GM21825 (cell line): ENCODE measurements around the gene CATSPERD.
"Not testable (repeated sequence)": the region's sequence is repeated elsewhere in the genome, so short reads cannot be mapped to it uniquely, and the experiment has no call there.

Source experiments
- ATAC-seq: cut with Tn5 transposase; IDR thresholded peaks from one replicate; pipeline ENCODE4 v1.9.1; 2021; ENCODE audit warnings: mild to moderate bottlenecking, moderate library complexity; ENCODE audit not compliant: unreplicated experiment

The CATSPERD gene

DNA sequence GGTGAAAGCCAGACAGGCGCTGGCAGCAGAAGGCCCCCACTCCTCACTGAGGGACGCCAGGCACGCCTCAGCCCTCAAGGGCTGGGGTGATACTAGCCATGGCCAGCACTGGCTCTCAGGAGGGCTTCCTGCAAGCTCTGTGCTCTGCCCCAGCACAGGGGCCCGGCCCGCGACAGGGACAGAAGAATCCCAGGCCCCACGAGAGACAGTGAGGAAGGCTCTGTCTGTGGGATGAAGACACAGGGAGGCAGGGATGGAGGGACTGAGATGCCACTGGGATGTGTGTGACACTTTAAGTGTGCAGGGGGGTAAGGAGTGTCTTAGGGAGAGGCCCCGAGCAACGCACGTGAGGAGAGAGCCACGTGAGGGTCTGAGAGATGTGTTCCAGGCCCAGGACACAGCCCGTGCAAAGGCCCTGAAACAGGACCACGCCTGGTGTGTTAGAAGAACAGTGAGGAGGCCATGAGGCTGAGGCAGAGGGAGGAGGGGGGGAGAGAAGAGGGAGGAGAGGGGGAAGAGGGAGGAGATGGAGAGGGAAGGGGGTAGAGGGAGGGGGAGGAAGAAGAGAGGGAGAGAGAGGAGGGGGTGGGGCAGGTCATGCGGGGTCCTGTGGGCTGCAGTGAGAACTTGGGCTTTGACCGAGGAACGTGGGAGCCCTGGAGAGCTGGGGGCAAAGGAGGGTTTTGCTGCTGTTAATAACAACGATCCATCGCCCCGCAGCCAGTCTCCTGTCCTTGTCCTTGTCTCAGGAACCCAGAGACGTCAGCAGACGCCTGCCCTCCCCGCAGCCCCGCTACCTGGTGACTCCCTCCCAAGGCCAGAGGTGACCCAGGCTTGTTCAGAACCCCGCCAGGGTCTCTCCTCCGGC lies 23.2 kb upstream of the CATSPERD start:
- ATAC-seq, result no peak

DNA sequence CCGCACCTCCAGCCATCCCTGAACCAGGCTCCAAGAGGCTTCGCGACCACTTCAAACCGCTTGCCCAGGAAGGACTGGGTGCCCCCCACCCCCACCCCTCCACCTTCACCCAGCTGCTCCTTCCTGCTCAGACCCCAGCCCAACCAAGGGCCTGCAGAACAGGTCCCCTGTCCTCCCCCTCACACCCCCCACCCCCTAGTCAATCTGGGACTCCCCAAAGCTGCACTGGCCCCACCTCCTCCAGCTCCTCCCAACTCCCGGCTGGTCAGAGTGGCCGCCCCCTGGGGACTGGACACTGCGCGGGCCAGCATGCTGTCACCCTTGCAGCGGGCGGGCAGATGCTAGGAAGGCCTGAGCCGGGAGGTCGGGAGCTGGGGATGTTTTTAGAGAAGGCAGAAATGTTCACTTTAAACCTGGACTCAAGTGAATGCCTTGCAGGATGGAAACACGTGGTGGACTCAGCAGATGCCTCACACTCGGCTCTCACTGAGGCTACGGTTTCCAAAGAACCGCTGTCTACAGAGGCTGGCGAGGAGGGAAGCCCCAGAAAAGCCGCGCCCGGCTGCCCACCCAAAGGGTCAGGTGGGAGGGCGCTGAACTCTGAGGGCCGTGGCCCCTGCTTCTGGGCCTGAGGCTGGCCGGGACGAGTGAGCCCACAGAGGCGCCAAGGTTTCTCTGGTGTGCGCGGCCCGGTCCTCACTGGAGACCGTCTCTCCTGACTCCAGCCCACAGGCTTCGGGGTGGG lies 22.4 kb upstream of the CATSPERD start:
- no peak for ATAC-seq

DNA sequence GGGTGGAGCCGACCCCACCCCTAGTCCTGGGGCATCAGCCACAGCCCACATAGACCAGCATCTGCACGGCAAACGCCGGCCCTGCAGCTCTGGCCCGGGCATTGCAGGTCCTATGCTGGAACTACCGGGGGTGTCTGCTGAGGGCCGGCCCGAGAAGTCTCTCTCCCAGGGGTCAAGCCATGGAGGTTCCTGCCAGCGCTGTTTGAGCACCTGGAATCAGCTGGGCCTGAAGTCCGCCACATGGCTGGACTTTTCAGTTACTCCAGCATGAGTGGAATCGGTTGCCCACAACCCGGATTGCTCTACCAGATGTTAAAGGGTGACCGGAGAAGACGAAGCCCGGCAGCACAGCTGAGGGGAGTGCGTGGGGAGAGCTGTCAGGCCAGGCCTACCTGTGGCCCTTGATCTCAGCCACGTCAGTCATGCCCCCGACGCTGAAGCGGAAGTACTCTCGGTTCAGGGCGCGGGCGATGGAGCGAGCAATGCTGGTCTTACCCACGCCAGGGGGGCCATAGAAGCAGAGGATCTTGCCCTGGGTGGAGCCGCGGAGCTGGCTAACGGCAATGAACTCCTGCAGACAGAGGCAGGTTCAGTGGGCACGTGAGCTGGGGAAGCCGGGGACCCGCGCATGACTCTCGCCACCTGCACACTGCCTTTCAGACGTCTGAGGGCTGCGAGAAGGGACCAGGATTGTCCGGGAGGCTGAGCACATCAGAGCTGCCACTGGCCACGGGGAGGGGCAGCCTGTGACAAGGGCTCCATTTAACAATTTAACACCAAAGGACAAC lies 21.6 kb upstream of the CATSPERD start:
- ATAC-seq, result no peak

DNA sequence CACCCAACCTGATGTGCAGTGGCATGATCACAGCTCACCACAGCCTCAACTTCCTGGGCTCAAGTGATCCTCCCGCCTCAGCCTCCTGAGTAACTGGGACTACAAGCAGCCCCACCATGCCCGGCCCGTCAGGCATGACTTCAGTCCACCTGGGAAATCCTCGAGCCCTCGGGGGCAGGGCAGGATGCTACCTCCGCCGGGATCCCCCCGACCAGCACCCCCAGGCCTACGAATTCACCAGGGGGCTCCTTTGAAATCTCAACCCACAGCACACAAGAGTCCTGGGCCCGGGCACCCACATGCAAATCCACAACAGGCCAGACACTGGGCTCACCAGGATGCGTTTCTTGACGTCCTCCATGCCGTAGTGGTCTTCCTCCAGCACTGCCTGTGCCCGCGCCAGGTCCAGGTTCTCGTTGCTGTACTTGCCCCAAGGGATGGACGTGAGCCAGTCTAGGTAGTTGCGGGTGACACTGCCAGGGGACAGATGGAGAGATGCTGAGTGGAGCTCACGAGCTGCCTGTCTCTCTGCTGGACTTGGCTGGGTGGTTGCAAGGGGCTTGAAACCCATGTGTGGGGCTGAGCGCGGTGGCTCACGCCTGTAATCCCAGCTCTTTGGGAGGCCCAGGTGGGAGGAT lies 19.9 kb upstream of the CATSPERD start:
- no peak for ATAC-seq

DNA sequence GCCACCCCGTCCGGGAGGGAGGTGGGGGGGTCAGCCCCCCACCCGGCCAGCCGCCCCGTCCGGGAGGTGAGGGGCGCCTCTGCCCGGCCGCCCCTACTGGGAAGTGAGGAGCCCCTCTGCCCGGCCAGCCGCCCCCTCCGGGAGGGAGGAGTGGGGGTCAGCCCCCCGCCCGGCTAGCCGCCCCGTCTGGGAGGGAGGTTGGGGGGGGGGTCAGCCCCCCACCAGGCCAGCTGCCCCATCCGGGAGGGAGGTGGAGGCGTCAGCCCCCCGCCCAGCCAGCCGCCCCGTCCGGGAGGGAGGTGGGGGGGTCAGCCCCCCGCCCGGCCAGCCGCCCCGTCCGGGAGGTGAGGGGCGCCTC lies 18.4 kb upstream of the CATSPERD start:
- ATAC-seq, result not testable (repeated sequence)

DNA sequence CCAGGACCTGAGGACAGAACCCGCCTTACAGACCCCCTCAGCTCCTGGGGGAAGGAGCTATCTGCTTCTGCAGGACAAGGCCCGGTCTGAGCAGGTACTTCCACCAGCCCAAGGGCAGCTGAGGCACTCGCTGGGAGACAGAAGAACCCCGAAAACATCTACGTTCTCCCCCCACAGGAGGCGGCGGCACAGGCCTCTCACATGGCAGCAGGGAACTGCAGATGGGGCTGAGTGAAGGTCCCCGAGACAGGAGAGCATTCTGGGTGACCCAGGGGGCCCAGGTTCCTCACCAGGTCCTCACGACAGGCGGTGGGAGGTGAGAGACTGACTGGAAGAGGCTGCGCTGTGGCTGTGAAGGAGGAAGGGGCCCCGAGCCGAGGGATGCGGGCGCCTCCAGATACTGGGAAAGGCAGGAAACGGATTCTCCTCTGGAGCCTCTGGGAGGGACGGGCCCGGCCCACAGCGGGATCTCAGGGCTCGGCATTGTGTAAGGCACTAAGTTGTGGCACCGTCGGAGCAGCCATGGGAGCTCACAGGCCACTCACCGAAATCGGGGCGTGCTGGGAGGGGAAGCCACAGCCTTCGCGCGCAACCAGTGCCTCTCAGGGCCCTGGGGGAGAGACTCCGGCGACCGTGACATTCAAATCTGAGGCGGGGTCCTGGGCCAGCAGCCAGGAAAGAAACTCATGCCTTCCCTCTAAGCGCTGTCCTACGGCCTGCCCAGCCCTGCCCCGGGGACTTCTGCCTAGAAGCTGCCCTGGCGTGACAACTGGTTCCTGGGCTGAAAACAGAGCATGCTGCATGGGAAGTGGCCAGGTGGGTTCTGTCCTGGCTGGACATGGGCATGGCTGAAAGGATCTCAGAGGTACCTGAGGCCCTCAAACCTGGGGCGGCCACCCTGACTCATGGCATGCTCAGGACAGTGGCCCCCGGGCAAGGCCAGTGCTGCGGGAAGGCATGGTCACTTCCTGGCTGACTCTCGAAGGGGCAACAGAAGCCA lies 16.3 kb upstream of the CATSPERD start:
- ATAC-seq, result no peak

DNA sequence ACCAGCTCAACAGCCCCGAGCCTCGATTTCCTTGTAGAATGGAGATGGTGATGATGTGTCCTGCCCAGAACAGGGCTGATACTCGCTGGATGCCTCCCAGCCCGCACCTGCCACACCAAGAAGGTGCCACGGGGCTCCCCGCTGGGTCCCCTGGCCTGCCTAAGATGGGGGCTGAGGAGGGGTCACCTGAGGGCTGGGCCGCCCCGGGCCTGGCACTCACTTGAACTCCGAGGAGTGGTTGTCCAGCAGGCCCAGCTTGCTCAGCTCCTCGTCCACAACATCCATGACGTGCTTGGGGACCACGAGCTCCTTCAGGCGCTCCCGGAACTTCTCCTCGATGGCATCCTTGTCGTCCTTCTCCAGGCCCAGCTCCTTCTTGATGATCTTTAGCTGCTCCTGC lies 14.9 kb upstream of the CATSPERD start:
- ATAC-seq, result no peak

DNA sequence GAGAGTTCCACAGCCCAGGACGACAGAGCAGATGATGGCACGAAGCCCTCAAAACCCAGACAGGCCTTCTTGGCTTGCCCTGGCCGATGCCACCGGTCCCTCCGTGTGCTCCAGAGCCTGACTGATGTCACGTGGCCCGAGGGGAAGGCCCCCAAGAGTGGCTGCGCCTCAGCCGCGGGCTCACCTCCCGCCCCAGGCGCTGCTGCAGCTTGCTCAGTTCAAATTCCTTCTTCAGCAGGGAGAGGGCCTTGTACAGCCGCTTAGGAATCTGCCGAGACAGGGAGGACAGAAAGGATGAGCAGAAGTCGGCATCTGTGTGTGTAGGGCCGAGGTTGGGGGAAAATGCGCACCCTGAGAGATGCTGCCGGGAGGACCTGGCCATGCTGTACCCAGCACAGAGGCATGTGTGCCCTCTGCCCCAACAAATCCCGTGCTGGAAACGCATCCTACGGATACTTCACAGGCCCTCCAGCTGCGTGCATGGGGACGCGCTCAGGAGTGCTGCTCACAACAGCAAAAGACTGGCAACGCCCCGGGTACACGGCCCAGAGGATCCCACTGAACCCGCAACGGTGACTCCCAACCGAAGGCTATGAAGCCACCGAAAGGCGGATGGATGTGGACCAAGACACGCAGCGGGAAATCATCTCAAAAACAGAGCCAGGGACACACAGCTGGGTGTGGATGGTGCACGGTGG lies 13.4 kb upstream of the CATSPERD start:
- ATAC-seq, result no peak

DNA sequence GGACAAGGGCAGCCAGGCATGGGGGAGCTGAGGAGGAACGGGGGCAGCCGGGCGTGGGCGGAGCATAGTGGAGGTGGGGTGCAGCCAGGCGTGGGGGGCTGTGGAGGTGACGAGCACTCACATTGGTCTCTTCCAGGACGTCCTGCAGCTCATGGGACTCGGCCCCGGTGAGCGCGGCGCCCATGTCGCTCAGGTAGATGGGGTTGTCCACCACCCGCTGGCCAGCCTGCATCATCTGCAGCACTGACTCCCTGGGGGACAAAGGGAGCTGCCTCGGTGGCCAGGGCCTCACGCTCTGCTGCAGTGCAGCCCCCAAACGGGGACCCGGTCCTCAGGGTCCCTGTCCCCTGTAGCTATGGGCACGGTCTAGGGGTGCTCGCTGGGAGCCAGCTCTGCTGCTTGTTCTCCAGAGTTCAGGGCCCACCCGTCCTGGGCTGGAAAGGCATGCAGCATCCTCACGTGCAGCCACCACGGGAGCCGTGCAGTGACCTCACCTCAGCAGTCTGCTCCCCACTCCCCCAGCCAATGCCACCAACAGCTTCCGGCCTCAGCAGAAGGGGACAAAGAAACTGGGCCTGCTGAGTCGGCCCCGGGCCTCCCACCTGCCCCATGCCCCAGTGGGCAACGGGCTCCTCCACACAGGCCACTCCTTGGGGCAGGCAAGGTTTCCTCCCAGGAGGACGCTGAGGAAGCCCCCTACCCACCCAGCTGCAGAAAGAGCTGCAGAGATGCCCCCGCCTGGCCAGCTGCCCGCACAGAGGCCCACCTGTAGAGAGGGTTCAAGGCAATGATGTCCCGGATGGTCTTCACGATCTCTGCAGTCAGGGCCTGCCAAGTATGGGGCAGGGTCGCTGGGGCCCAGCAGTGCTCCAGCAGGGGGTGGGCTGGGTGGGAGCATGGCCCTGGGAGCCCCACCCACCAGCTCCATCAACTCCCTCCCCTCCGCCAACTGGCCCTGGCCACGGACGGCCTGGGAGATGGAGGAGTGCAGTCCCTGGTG lies 12.6 kb upstream of the CATSPERD start:
- no peak for ATAC-seq

DNA sequence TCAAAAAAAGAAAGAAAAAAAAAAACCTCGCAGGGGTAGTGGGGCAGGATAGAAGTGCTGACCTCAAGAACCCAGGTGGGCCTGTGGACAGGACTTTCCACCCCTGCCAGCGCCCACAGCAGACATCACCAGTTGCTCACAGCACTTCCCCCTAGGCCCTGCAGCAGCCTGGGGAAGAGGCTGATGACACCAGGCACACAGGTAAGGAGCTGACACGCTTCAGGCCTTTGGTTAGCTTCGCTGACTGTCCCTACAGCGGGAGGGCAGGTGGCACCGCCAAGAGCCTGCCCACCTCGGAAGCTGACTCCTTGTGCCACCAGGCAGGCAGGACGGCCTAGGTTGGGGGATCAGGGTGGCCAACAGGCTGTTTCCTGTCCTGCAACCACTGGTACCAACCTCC lies 9.4 kb upstream of the CATSPERD start:
- ATAC-seq, result no peak

DNA sequence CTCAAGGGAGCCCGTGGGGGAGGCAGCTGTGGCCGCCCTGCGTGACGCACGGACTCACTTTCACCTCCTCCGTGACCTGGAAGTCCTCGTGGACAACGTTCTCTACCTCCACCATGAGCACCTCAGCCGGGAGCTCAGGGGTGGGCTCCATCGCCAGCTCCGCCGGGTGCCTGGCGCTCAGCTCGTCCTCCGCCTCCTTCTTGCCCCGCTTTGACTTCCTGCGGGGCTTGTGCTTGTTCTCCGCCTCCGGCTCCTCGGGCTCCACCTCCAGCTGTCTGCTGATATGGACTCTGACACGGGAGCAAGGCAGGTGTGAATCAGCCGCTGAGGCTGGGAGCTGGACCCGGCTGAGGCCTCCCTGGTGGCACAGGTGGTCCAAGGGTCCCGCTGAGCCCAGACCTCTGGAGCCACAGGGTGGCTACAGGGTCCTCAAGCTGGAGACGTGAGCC lies 8.7 kb upstream of the CATSPERD start:
- no peak for ATAC-seq

DNA sequence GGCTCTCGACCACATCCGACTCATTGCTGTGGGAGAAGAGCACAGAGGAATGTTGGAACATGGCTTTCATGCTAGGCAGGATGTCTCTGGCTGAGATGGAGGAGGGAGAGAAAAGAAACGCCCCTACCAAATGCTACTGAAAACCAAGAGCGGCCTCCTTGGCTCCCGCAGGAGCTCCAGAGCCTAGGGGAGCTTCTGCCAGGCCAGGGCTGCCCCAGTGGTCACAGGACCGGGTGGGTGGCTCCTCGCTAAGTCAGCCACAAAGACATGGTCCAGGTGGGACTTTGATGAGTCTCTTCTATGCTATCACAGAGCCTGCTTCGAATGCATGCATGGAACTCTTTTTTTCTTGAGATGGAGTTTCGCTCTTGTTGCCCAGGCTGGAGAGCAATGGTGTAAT lies 7.2 kb upstream of the CATSPERD start:
- no peak for ATAC-seq

DNA sequence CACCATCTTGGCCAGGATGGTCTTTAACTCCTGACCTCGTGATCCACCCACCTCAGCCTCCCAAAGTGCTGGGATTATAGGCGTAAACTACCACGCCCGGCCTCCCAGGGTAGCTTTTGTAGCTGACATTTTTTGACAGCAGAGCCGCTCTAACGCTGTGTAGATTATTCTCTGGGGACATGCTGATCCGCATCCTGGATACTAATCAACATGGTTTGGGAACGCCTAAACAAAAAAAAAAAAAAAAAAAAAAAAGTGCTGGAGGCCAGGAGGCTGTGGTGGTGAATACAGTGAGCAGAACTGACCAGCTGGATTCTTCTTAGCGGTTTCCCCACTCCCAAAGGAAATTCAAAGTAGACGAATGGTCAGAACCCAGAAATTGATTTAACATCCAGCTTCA lies 5.6 kb upstream of the CATSPERD start:
- no peak for ATAC-seq

DNA sequence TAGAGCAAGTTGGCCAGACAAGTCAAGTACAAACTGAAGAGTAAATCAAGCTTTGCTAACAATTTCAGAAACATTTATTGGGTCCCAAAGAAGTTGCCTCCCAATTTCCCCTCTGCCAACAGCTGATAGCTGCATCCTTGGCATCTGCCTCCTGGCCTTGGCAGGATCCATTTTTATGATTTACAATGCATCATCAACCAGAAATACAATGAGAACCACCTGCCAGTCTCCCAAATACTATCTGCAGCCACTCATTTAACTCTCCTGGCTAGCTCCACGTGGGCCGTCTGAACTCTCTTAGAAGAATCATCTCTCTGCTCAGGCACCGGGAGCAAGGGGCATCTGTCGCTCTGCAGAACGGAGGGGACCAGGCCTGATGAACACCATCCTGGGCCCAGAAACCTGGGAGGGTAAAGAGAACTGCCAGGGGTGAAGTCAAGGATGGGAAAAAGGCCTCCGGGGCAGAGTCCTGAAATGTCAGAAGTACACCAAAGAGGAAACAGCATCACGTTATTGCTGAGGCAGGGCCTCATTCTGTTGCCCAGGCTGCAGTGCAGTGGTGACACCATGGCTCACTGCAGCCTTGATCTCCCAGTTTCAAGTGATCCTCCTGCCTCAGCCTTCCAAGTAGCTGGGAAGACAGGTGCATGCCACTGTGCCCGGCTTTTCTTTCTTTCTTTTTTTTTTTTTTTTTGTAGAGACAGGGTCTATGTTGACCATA lies 3.1 kb upstream of the CATSPERD start:
- no peak for ATAC-seq

DNA sequence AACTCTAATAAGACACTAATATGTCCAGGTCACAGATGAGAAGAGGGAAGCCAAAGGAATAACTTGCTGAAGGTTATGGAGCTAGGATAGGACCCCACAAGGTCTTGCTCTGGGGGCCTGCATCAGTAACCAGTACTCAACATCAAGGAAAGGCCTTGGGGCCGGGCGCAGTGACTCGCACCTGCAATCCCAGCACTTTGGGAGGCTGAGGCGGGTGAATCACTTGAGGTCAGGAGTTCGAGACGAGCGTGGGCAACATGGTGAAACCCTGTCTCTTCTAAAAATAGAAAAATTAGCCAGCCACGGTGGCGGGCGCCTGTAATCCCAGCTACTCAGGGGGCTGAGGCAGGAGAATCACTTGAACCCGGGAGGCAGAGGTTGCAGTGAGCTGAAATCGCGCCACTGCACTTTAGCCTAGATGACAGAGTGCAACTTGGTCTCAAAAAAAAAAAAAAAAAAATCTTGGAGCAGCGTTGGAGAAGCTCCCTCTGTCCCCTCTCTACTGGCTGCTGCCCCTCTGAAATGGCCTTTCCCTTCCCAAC lies 2.3 kb upstream of the CATSPERD start:
- ATAC-seq, result no peak

DNA sequence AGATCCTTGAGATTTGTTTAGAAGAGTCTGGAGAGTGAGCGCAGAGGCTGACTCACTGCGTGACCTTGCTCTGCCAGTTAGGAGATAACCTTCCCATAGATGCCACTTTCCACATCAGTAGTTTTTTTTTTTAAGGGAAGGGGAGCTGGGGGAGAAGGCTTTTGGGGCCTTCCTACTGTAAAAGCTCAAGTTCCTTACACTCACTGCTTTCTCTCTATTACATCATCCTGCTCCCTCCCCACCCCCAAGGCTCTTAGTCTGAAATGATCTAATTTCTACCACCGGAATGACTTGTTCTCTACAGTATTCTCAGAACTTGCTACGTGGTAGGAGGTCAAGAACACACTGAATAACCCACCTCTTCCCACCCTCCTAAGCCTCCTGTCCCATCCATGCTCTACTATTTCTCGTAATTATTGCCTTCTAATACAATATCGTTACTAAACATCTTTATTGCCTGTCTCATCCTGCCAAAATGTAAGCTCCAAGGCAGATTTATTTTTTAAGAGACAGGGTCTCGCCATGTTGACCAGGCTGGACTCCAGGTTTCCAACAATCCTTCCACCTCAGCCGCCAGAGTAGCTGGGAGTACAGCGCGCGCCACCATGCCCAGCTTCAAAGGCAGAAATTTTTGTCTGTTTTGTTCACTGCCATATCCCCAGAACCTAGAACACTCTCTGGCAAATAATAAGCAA lies 1.7 kb upstream of the CATSPERD start:
- no peak for ATAC-seq
